Measurements from ENCODE around the gene RBM33. TPM values are rescaled to one million over a fixed set of nuclear protein-coding genes. Genes with fewer than 3 reads are reported as not detected.
A peak's percentile ranks its signal among the peaks of the same experiment; 100 is the strongest.
"Not testable (repeated sequence)": the region's sequence is repeated elsewhere in the genome, so short reads cannot be mapped to it uniquely, and the experiment has no call there.

Gene RBM33
- total and polyA plus RNA-seq, 7 donors: 11.6 to 49.3 (median 40.4) TPM

GRCh38 chr7:155685070-155685790 is 40.8 kb downstream of the RBM33 start:
- Histone ChIP-seq H3K27ac (no peak overlapping the region), H3K27me3 (ENCODE audit: insufficient read depth in 3 of 3, low read length in 2 of 3) (no peaks in the 10 kb centered on the region), H3K4me1 (peaks cover 6% of the 10 kb centered on the region), H3K9me3 (no peaks in the 10 kb centered on the region), H3K4me3 (no peak overlapping the region), H3K36me3 (ENCODE audit: insufficient read depth in 1 of 2, low read depth in 1 of 2) (peaks cover 0 to 19% of the 10 kb centered on the region in 2 donors)
- intact Hi-C loops (cut with DNase I): no loop called here
- 76 to 88% (median 78%) methylated on average over 12 of the region's 12 CpGs for WGBS, 3 donors
- TF ChIP-seq CTCF (IDR thresholded peaks at IDR 0.05): no peak
- ATAC-seq: no peak
- no peak for DNase-seq

- 94 to 100% (median 96%) methylated on average over 2 of the region's 2 CpGs for WGBS, 3 donors
- no peaks in the 10 kb centered on the region for H3K9me3 ChIP-seq
- ATAC-seq: no peak
Measured at GRCh38 chr7:155685791-155686160, 41.3 kb downstream of the RBM33 start.

GRCh38 chr7:155686620-155687324 is 42.3 kb downstream of the RBM33 start:
- H3K36me3 ChIP-seq (ENCODE audit: insufficient read depth in 1 of 2, low read depth in 1 of 2); H3K4me1 ChIP-seq; ATAC-seq; DNase-seq; intact Hi-C loops (cut with DNase I); H3K9me3 ChIP-seq; H3K27ac ChIP-seq; H3K4me3 ChIP-seq; H3K27me3 ChIP-seq (ENCODE audit: insufficient read depth in 3 of 3, low read length in 2 of 3): not testable (repeated sequence)
- 50 to 75% (median 68%) methylated on average over 2 of the region's 2 CpGs for WGBS, 3 donors

More at GRCh38 chr7:155685791-155686160, 41.3 kb downstream of the RBM33 start:
- TF ChIP-seq CTCF (IDR thresholded peaks at IDR 0.05): no peak
- no peak overlapping the region for H3K27ac ChIP-seq
- DNase-seq: no peak
- intact Hi-C loops (cut with DNase I): no loop called here
- H3K27me3 ChIP-seq (ENCODE audit: insufficient read depth in 3 of 3, low read length in 2 of 3): no peaks in the 10 kb centered on the region
- peaks cover 6% of the 10 kb centered on the region for H3K4me1 ChIP-seq
- H3K4me3 ChIP-seq: no peak overlapping the region
- H3K36me3 ChIP-seq (ENCODE audit: insufficient read depth in 1 of 2, low read depth in 1 of 2): peaks cover 0 to 17% of the 10 kb centered on the region in 2 donors

- H3K27ac ChIP-seq; H3K36me3 ChIP-seq (ENCODE audit: insufficient read depth in 1 of 2, low read depth in 1 of 2); H3K27me3 ChIP-seq (ENCODE audit: insufficient read depth in 3 of 3, low read length in 2 of 3); H3K4me3 ChIP-seq; H3K9me3 ChIP-seq; intact Hi-C loops (cut with DNase I); DNase-seq; ATAC-seq: not testable (repeated sequence)
- H3K4me1 ChIP-seq: peaks cover 13% of the 10 kb centered on the region
- WGBS, 3 donors: 54 to 96% (median 84%) methylated on average over 2 of the region's 2 CpGs
Measured at GRCh38 chr7:155688237-155688636, 43.8 kb downstream of the RBM33 start.

- H3K27me3 ChIP-seq (ENCODE audit: insufficient read depth in 3 of 3, low read length in 2 of 3); H3K36me3 ChIP-seq (ENCODE audit: insufficient read depth in 1 of 2, low read depth in 1 of 2); H3K9me3 ChIP-seq; H3K27ac ChIP-seq; intact Hi-C loops (cut with DNase I); ATAC-seq; DNase-seq; H3K4me3 ChIP-seq: not testable (repeated sequence)
- 86 to 100% (median 94%) methylated on average over 3 of the region's 3 CpGs for WGBS, 3 donors
- peaks cover 11% of the 10 kb centered on the region for H3K4me1 ChIP-seq
Measured at GRCh38 chr7:155690655-155691054, 46.2 kb downstream of the RBM33 start.

- H3K9me3 ChIP-seq: no peaks in the 10 kb centered on the region
- WGBS, 3 donors: 65 to 74% (median 70%) methylated on average over 5 of the region's 5 CpGs
- DNase-seq (no peak), ATAC-seq (peak; percentile 37 to 67 (median 54))
- H3K4me1 ChIP-seq: peaks cover 11% of the 10 kb centered on the region
- no peak overlapping the region for H3K27ac ChIP-seq
- no peak overlapping the region for H3K4me3 ChIP-seq
- H3K36me3 ChIP-seq (ENCODE audit: insufficient read depth in 1 of 2, low read depth in 1 of 2): no peaks in the 10 kb centered on the region
- TF ChIP-seq CTCF (IDR thresholded peaks at IDR 0.05): no peak
- intact Hi-C loops (cut with DNase I): no loop called here
- no peaks in the 10 kb centered on the region for H3K27me3 ChIP-seq (ENCODE audit: insufficient read depth in 3 of 3, low read length in 2 of 3)
Measured at GRCh38 chr7:155692317-155692716, 47.9 kb downstream of the RBM33 start.
